HepG2 (cell line): Measurements from ENCODE around the gene ZNF277. TPM values are rescaled to one million over a fixed set of nuclear protein-coding genes. Genes with fewer than 3 reads are reported as not detected.

Experiments
- E2F1 ChIP-seq: sonication (generic); formaldehyde crosslinking; IDR thresholded peaks from 2 replicates; pipeline ENCODE4 v1.5.0; 2020; ENCODE audit warnings: missing genetic modification reagents
- ELF1 ChIP-seq: sonication (generic); formaldehyde crosslinking; IDR thresholded peaks from 2 replicates; pipeline ENCODE4 v1.4.0; 2020; ENCODE audit warnings: missing genetic modification reagents
- ETV5 ChIP-seq: IDR thresholded peaks from 2 replicates; pipeline ENCODE4 v1.6.1; 2018; ENCODE audit warnings: missing biosample characterization, missing genetic modification reagents, inconsistent platforms, borderline replicate concordance
- FOXA1 ChIP-seq, 2 experiments: fragments of 450-650 bp in 1 of 2; sonication (generic) in 1 of 2; formaldehyde crosslinking in 1 of 2; IDR thresholded peaks; 2 replicates each; pipeline versions ENCODE4 v1.4.0 to v1.6.1; 2016 to 2020; ENCODE audit warnings: missing genetic modification reagents in 1 of 2
- FOXA3 ChIP-seq: IDR thresholded peaks from 2 replicates; pipeline ENCODE4 v1.6.1; 2016; ENCODE audit warnings: missing genetic modification reagents, missing compliant biosample characterization
- FOXM1 ChIP-seq: sonication (generic); formaldehyde crosslinking; IDR thresholded peaks from 2 replicates; pipeline ENCODE4 v1.5.0; 2020; ENCODE audit warnings: missing genetic modification reagents
- GMEB1 ChIP-seq: sonication (generic); formaldehyde crosslinking; IDR thresholded peaks from 2 replicates; pipeline ENCODE4 v1.5.1; 2020; ENCODE audit warnings: missing genetic modification reagents, mild to moderate bottlenecking, borderline replicate concordance
- HMG20A ChIP-seq: IDR thresholded peaks from 2 replicates; pipeline ENCODE4 v1.6.1; 2016; ENCODE audit warnings: borderline replicate concordance
- HOXA5 ChIP-seq: sonication (generic); formaldehyde crosslinking; IDR thresholded peaks from 2 replicates; pipeline ENCODE4 v1.4.0; 2020; ENCODE audit warnings: missing genetic modification reagents
- JUN ChIP-seq: sonication (generic); formaldehyde crosslinking; IDR thresholded peaks from 2 replicates; pipeline ENCODE4 v1.4.0; 2020; ENCODE audit warnings: mild to moderate bottlenecking, missing genetic modification reagents
- KLF15 ChIP-seq: sonication (generic); formaldehyde crosslinking; IDR thresholded peaks from 2 replicates; pipeline ENCODE4 v1.8.1; 2023; ENCODE audit warnings: borderline replicate concordance, mild to moderate bottlenecking, inconsistent platforms, missing genetic modification reagents, mixed read lengths
- KMT2B ChIP-seq: IDR thresholded peaks from 2 replicates; pipeline ENCODE4 v1.6.1; 2016; ENCODE audit warnings: missing genetic modification reagents, missing compliant biosample characterization
- NR2F1 ChIP-seq, 2 experiments: fragments of 450-650 bp in 1 of 2; formaldehyde crosslinking in 1 of 2; IDR thresholded peaks; 2 replicates each; pipeline versions ENCODE4 v1.5.0 to v1.6.1; 2016 to 2020; ENCODE audit warnings: mild to moderate bottlenecking in 1 of 2, missing compliant biosample characterization in 1 of 2, missing genetic modification reagents in 1 of 2, moderate library complexity in 1 of 2
- PAF1 ChIP-seq: IDR thresholded peaks from 2 replicates; pipeline ENCODE4 v1.6.1; 2016; ENCODE audit warnings: missing genetic modification reagents, missing compliant biosample characterization
- SMAD1 ChIP-seq: sonication (generic); formaldehyde crosslinking; IDR thresholded peaks from 2 replicates; pipeline ENCODE4 v1.4.0; 2020; ENCODE audit warnings: missing genetic modification reagents, low read depth, mild to moderate bottlenecking, borderline replicate concordance
- TIGD3 ChIP-seq: sonication (generic); formaldehyde crosslinking; IDR thresholded peaks from 2 replicates; pipeline ENCODE4 v1.5.1; 2020; ENCODE audit warnings: mild to moderate bottlenecking, missing genetic modification reagents, borderline replicate concordance
- ZNF138 ChIP-seq: sonication (generic); formaldehyde crosslinking; IDR thresholded peaks from 2 replicates; pipeline ENCODE4 v1.5.0; 2020; ENCODE audit warnings: mild to moderate bottlenecking, low read depth, missing genetic modification reagents
- ZNF547 ChIP-seq: sonication (generic); formaldehyde crosslinking; IDR thresholded peaks from 2 replicates; pipeline ENCODE4 v1.5.1; 2020; ENCODE audit warnings: mild to moderate bottlenecking, missing genetic modification reagents
- ZNF609 ChIP-seq: sonication (generic); formaldehyde crosslinking; IDR thresholded peaks from 2 replicates; pipeline ENCODE4 v1.4.0; 2020; ENCODE audit warnings: mild to moderate bottlenecking, missing genetic modification reagents, borderline replicate concordance
- ZNF883 ChIP-seq: sonication (generic); formaldehyde crosslinking; IDR thresholded peaks from 2 replicates; pipeline ENCODE4 v1.5.1; 2020; ENCODE audit warnings: mild to moderate bottlenecking, missing genetic modification reagents; ENCODE audit errors: not compliant biosample characterization
- ZSCAN22 ChIP-seq: sonication (generic); formaldehyde crosslinking; IDR thresholded peaks from 2 replicates; pipeline ENCODE4 v1.4.0; 2020; ENCODE audit warnings: mild to moderate bottlenecking, missing genetic modification reagents
- polyA plus RNA-seq, 8 experiments: library from polyadenylated mRNA; depleted of rRNA in 3 of 8; stranded (reverse) in 7 of 8; unstranded in 1 of 8; fragments of >200 nt; fragmentation: Illumina TruSeq in 4 of 8; extraction: Trizol in 4 of 8; gene quantifications; 2 replicates each; pipeline versions ENCODE4 v1.2.1 to v1.2.3, GENCODE V29; 2011 to 2016; ENCODE audit warnings: low read depth in 4 of 8, missing spikeins in 1 of 8, mixed read lengths in 1 of 8; ENCODE audit not compliant: insufficient read depth in 1 of 8
- total RNA-seq, 5 experiments: library from RNA; depleted of rRNA; stranded (reverse); fragments of >200 nt; fragmentation: Illumina TruSeq; extraction: Trizol; gene quantifications; 2 replicates each; pipeline ENCODE4 v1.2.3, GENCODE V29; 2016; ENCODE audit warnings: low read depth in 1 of 5

Gene ZNF277
- total and polyA plus RNA-seq, 2 of the 13 experiments (the other 11 are each of a cell fraction or from before 2014, with no cell fraction given), result 29.1 to 30.1 TPM

GRCh38 chr7:112211348-112211907 is 4.9 kb downstream of the ZNF277 start (continued):
- no peak for TF ChIP-seq TIGD3 (CRISPR knock-in tag)
- TF ChIP-seq NR2F1 (CRISPR knock-in tag; IDR thresholded peaks at IDR 0.05), result peak; percentile 11 to 23; a peak in 1 of 4 replicates
- TF ChIP-seq ZNF883 (CRISPR knock-in tag), result no peak
- TF ChIP-seq KMT2B (CRISPR knock-in tag), result peak; percentile 57; the same call in 1 of the 2 replicates
- TF ChIP-seq PAF1 (CRISPR knock-in tag), result no peak
- TF ChIP-seq JUN, result peak; percentile 68
- TF ChIP-seq FOXM1 (CRISPR knock-in tag), result no peak
- peak; percentile 88 for TF ChIP-seq FOXA3
- peak; percentile 91 for TF ChIP-seq ZNF609 (CRISPR knock-in tag)
- no peak for TF ChIP-seq FOXA1 (IDR thresholded peaks at IDR 0.05)
- TF ChIP-seq FOXA1 (CRISPR knock-in tag; IDR thresholded peaks at IDR 0.05), result peak; percentile 69
- peak; percentile 26; the same call in 1 of the 2 replicates for TF ChIP-seq HOXA5 (CRISPR knock-in tag)
- peak; percentile 77; the same call in 1 of the 2 replicates for TF ChIP-seq ETV5 (CRISPR knock-in tag)
- TF ChIP-seq E2F1, result no peak; the same call in 1 of the 2 replicates
- TF ChIP-seq SMAD1 (CRISPR knock-in tag), result no peak
- no peak for TF ChIP-seq KLF15
- TF ChIP-seq GMEB1 (CRISPR knock-in tag), result 0 out of 2 replicates have a peak, but pooled peaks have one; percentile 26
- TF ChIP-seq HMG20A, result peak; percentile 72; the same call in 1 of the 2 replicates
- no peak for TF ChIP-seq ZNF138 (CRISPR knock-in tag)
- no peak for TF ChIP-seq ZNF547 (CRISPR knock-in tag)
- no peak for TF ChIP-seq ZSCAN22 (CRISPR knock-in tag)
- no peak for TF ChIP-seq ELF1 (CRISPR knock-in tag)
